HEK293T (cell line): ENCODE measurements around the gene KRTAP10-12.

ENCODE experiments used
- CTCF ChIA-PET: fragments of 350-600 bp; formaldehyde crosslinking; extraction: SDS; loops from one replicate; lab custom pipeline; 2021; ENCODE audit warnings: antibody characterized with exemption, inconsistent platforms; lab: Yijun Ruan, JAX
- POLR2A ChIA-PET: fragments of 350-600 bp; formaldehyde crosslinking; extraction: SDS; loops from one replicate; lab custom pipeline; 2020; ENCODE audit warnings: antibody characterized with exemption, inconsistent platforms; lab: Yijun Ruan, JAX
- DNase-seq: peaks from one replicate; pipeline ENCODE4 v3.0.0; 2012; ENCODE audit warnings: mixed read lengths; ENCODE audit errors: extremely low spot score
- ARNT ChIP-seq: fragments of 450-650 bp; IDR thresholded peaks from 2 replicates; pipeline ENCODE4 v1.6.1; 2017; ENCODE audit warnings: mild to moderate bottlenecking
- BHLHE40 ChIP-seq: fragments of 450-650 bp; IDR thresholded peaks from 2 replicates; pipeline ENCODE4 v1.6.1; 2016; ENCODE audit warnings: mild to moderate bottlenecking, moderate library complexity, borderline replicate concordance
- CTBP1 ChIP-seq: fragments of 450-650 bp; IDR thresholded peaks from 2 replicates; pipeline ENCODE4 v1.6.1; 2016; ENCODE audit warnings: borderline replicate concordance
- ELF4 ChIP-seq: fragments of 450-650 bp; IDR thresholded peaks from 2 replicates; pipeline ENCODE4 v1.6.1; 2017; ENCODE audit warnings: antibody characterized with exemption
- FOXA1 ChIP-seq: fragments of 450-650 bp; IDR thresholded peaks from 2 replicates; pipeline ENCODE4 v1.6.1; 2016; ENCODE audit warnings: mild to moderate bottlenecking
- FOXK2 ChIP-seq: fragments of 450-650 bp; IDR thresholded peaks from 2 replicates; pipeline ENCODE4 v1.6.1; 2016; ENCODE audit warnings: mild to moderate bottlenecking
- FOXM1 ChIP-seq: fragments of 450-650 bp; IDR thresholded peaks from 2 replicates; pipeline ENCODE4 v1.6.1; 2017; ENCODE audit warnings: mild to moderate bottlenecking, borderline replicate concordance
- HDGF ChIP-seq: fragments of 450-650 bp; IDR thresholded peaks from 2 replicates; pipeline ENCODE4 v1.6.1; 2017; ENCODE audit warnings: antibody characterized with exemption, borderline replicate concordance
- L3MBTL2 ChIP-seq: fragments of 450-650 bp; conservative IDR thresholded peaks from 2 replicates; pipeline ENCODE4 v1.6.1; 2016; ENCODE audit warnings: mild to moderate bottlenecking
- LEF1 ChIP-seq: fragments of 450-650 bp; IDR thresholded peaks from 2 replicates; pipeline ENCODE4 v1.6.1; 2017; ENCODE audit warnings: mild to moderate bottlenecking, borderline replicate concordance
- NFRKB ChIP-seq: fragments of 450-650 bp; IDR thresholded peaks from 2 replicates; pipeline ENCODE4 v1.6.1; 2016; ENCODE audit warnings: mild to moderate bottlenecking, moderate library complexity
- PKNOX1 ChIP-seq: fragments of 450-650 bp; IDR thresholded peaks from 2 replicates; pipeline ENCODE4 v1.6.1; 2016
- SP1 ChIP-seq: fragments of 450-650 bp; IDR thresholded peaks from 2 replicates; pipeline ENCODE4 v1.6.1; 2017
- SUZ12 ChIP-seq: fragments of 450-650 bp; IDR thresholded peaks from 2 replicates; pipeline ENCODE4 v1.6.1; 2016; ENCODE audit warnings: mild to moderate bottlenecking
- TARDBP ChIP-seq: fragments of 450-650 bp; IDR thresholded peaks from 2 replicates; pipeline ENCODE4 v1.6.1; 2016
- ZNF384 ChIP-seq: fragments of 450-650 bp; IDR thresholded peaks from 2 replicates; pipeline ENCODE4 v1.6.1; 2016

Gene KRTAP10-12

GRCh38 chr21:44727757-44728156 lies 30.8 kb downstream of the KRTAP10-12 start:
- DNase-seq: no peak
- POLR2A ChIA-PET: no interaction called here
- CTCF ChIA-PET: no interaction called here
- TF ChIP-seq CTBP1 (no peak), FOXA1 (no peak), HDGF (no peak), LEF1 (no peak), ARNT (no peak), NFRKB (no peak), FOXK2 (no peak), TARDBP (no peak), BHLHE40 (no peak), SP1 (no peak), L3MBTL2 (no peak), ELF4 (no peak), PKNOX1 (no peak), SUZ12 (no peak), FOXM1 (no peak), ZNF384 (no peak)

- CTCF ChIA-PET: no interaction called here
- TF ChIP-seq FOXA1: no peak
- no peak for TF ChIP-seq TARDBP
- no peak for TF ChIP-seq BHLHE40
- TF ChIP-seq CTBP1: no peak
- TF ChIP-seq LEF1: no peak
- TF ChIP-seq FOXM1: no peak
- no peak for TF ChIP-seq HDGF
- no peak for TF ChIP-seq NFRKB
- no peak for TF ChIP-seq FOXK2
- TF ChIP-seq SP1: no peak
- TF ChIP-seq ARNT: no peak
- no peak for TF ChIP-seq PKNOX1
- no peak for DNase-seq
- POLR2A ChIA-PET: no interaction called here
These were observed 31.7 kb downstream of the KRTAP10-12 start for GRCh38 chr21:44728716-44729115.

GRCh38 chr21:44729336-44730027 lies 32.5 kb downstream of the KRTAP10-12 start:
- DNase-seq: no peak
- ChIA-PET POLR2A (no interaction called here), CTCF (no interaction called here)
- no peak for TF ChIP-seq BHLHE40
- TF ChIP-seq SUZ12: no peak
- TF ChIP-seq ZNF384: no peak
- no peak for TF ChIP-seq L3MBTL2

GRCh38 chr21:44730028-44730395 lies 33.0 kb downstream of the KRTAP10-12 start:
- ChIA-PET CTCF (no interaction called here), POLR2A (no interaction called here)
- TF ChIP-seq FOXK2 (no peak), ELF4 (no peak), ARNT (no peak), HDGF (no peak), SUZ12 (no peak), FOXA1 (no peak), BHLHE40 (no peak), NFRKB (no peak), FOXM1 (no peak), L3MBTL2 (no peak), LEF1 (no peak), ZNF384 (no peak), PKNOX1 (no peak), TARDBP (no peak), SP1 (no peak)
- no peak for DNase-seq

GRCh38 chr21:44730951-44731579 lies 34.1 kb downstream of the KRTAP10-12 start:
- DNase-seq: no peak
- CTCF ChIA-PET: interaction anchor here (1.3 kb wide), 1 partner anchor 9 kb away, joined by 4 read pairs; no protein-coding TSS in a partner anchor
- TF ChIP-seq L3MBTL2 (no peak), ARNT (no peak), HDGF (no peak), CTBP1 (no peak), PKNOX1 (no peak), FOXA1 (no peak), ZNF384 (no peak), LEF1 (no peak), SUZ12 (no peak), FOXK2 (no peak), SP1 (no peak), ELF4 (no peak), BHLHE40 (no peak)
- POLR2A ChIA-PET: no interaction called here
